Endothelial cell of umbilical vein (primary cell): ENCODE results near the gene REPS1. TPM values are rescaled to one million over a fixed set of nuclear protein-coding genes. Genes with fewer than 3 reads are reported as not detected.

Source experiments
- BruUV-seq: library from RNA; stranded (reverse); fragments of 400-500 nt; replicated peaks from 2 replicates; lab custom pipeline; 2021; lab: Mats Ljungman, UMichigan
- CTCF ChIA-PET: fragments of 300-600, 350-600 bp; sonication (Branson Sonifier 250); formaldehyde crosslinking; loops from one replicate; lab custom pipeline; 2021; ENCODE audit warnings: antibody characterized with exemption, inconsistent platforms; lab: Charles Lee
- POLR2A ChIA-PET: fragments of 300-600, 350-600 bp; sonication (Branson Sonifier 250); formaldehyde crosslinking; loops from one replicate; lab custom pipeline; 2021; ENCODE audit warnings: antibody characterized with exemption, inconsistent platforms; lab: Charles Lee
- DNase-seq: peaks from one replicate; pipeline ENCODE4 v3.0.0-alpha.2; 2011; ENCODE audit warnings: low read depth, low spot score
- FAIRE-seq: peaks from 2 replicates; lab custom pipeline; 2011; peaks lifted over from hg19 to GRCh38; lab: Jason Lieb, UNC
- H2AFZ ChIP-seq: 2 replicates; pipeline ENCODE4 v1.6.0; 2012; ENCODE audit warnings: low read depth, low read length, control low read depth, inconsistent platforms
- H3K27ac ChIP-seq: 2 replicates; pipeline ENCODE4 v1.5.1; 2011; ENCODE audit warnings: low read depth, mild to moderate bottlenecking, control low read depth, low read length, moderate library complexity; ENCODE audit not compliant: insufficient read depth
- H3K27me3 ChIP-seq, 2 experiments: 2 replicates each; pipeline versions ENCODE4 v1.6.0 to v1.6.1; 2011; ENCODE audit warnings: low read length in 2 of 2, mixed read lengths in 1 of 2; ENCODE audit not compliant: control insufficient read depth in 2 of 2, insufficient read depth in 2 of 2
- H3K36me3 ChIP-seq, 2 experiments: 2 replicates in 1 of 2; 3 replicates in 1 of 2; pipeline ENCODE4 v1.5.1; 2011; ENCODE audit warnings: low read length in 2 of 2, mild to moderate bottlenecking in 1 of 2, moderate library complexity in 1 of 2; ENCODE audit not compliant: control insufficient read depth in 2 of 2, insufficient read depth in 2 of 2; ENCODE audit errors: extremely low read depth in 1 of 2
- H3K4me1 ChIP-seq: 3 replicates; pipeline ENCODE4 v1.5.1; 2011; ENCODE audit warnings: mild to moderate bottlenecking, low read length; ENCODE audit not compliant: control insufficient read depth, insufficient read depth; ENCODE audit errors: extremely low read depth
- H3K4me2 ChIP-seq: 2 replicates; pipeline ENCODE4 v1.6.1; 2011; ENCODE audit warnings: low read length, control low read depth, mixed read lengths; ENCODE audit not compliant: insufficient read depth
- H3K4me3 ChIP-seq, 3 experiments: fragments of 200-600 bp in 1 of 3; sonication (generic), shearing (Covaris generic) in 1 of 3; replicated peaks in 1 of 3; 2 replicates each; pipeline ENCODE4 v1.5.1; 2011 to 2016; ENCODE audit warnings: control low read depth in 3 of 3, low read length in 3 of 3, mild to moderate bottlenecking in 2 of 3, inconsistent platforms in 1 of 3, low read depth in 1 of 3, moderate library complexity in 1 of 3; ENCODE audit not compliant: insufficient read depth in 1 of 3
- H3K79me2 ChIP-seq: 2 replicates; pipeline ENCODE4 v1.6.0; 2012; ENCODE audit warnings: low read length, inconsistent platforms; ENCODE audit not compliant: control insufficient read depth, insufficient read depth
- H3K9ac ChIP-seq: replicated peaks from 2 replicates; pipeline ENCODE3; 2011; ENCODE audit warnings: low read length, control low read depth; ENCODE audit not compliant: insufficient read depth; ENCODE audit errors: extremely low read depth
- H3K9me1 ChIP-seq: replicated peaks from 3 replicates; pipeline ENCODE4 v1.6.0; 2011; ENCODE audit warnings: mild to moderate bottlenecking, low read length; ENCODE audit not compliant: control insufficient read depth, insufficient read depth; ENCODE audit errors: extremely low read depth
- H3K9me3 ChIP-seq: replicated peaks from 2 replicates; pipeline ENCODE4 v1.5.1; 2012; ENCODE audit warnings: low read length, inconsistent platforms; ENCODE audit not compliant: control insufficient read depth, insufficient read depth
- H4K20me1 ChIP-seq: replicated peaks from 2 replicates; pipeline ENCODE3; 2011; ENCODE audit warnings: mild to moderate bottlenecking, low read length; ENCODE audit not compliant: control insufficient read depth, insufficient read depth; ENCODE audit errors: extremely low read depth
- EZH2 ChIP-seq: IDR thresholded peaks from 2 replicates; pipeline ENCODE4 v1.6.1; 2012; ENCODE audit warnings: borderline replicate concordance, low read depth, mild to moderate bottlenecking, moderate library complexity, low read length, inconsistent platforms; ENCODE audit not compliant: severe bottlenecking
- FOS ChIP-seq: IDR thresholded peaks from 2 replicates; pipeline ENCODE4 v1.6.1; 2011; ENCODE audit warnings: mild to moderate bottlenecking, low read length, moderate library complexity, borderline replicate concordance; ENCODE audit not compliant: insufficient read depth
- GATA2 ChIP-seq: IDR thresholded peaks from 2 replicates; pipeline ENCODE4 v1.7.0; 2011; ENCODE audit warnings: low read depth, mild to moderate bottlenecking, moderate library complexity, mixed read lengths, low read length; ENCODE audit not compliant: insufficient read length, insufficient read depth
- JUN ChIP-seq: IDR thresholded peaks from 2 replicates; pipeline ENCODE4 v1.6.1; 2011; ENCODE audit warnings: borderline replicate concordance, low read depth; ENCODE audit not compliant: insufficient read length, insufficient read depth
- MYC ChIP-seq: IDR thresholded peaks from one replicate; pipeline ENCODE4 v1.6.1; 2011; ENCODE audit warnings: mild to moderate bottlenecking, low read depth, low read length
- POLR2A ChIP-seq: IDR thresholded peaks from 2 replicates; pipeline ENCODE4 v1.6.1; 2012; ENCODE audit warnings: low read depth, mild to moderate bottlenecking, control low read depth, low read length
- POLR2AphosphoS5 ChIP-seq: IDR thresholded peaks from 2 replicates; pipeline ENCODE4 v1.6.1; 2012; ENCODE audit warnings: low read depth, mild to moderate bottlenecking, control low read depth, low read length, moderate library complexity; ENCODE audit not compliant: insufficient read depth
- dilution Hi-C: fragments of 300-500 bp; cut with MboI; formaldehyde crosslinking; loops from one replicate; pipeline ENCODE4 v1.15.0; 2019; ENCODE audit warnings: low sequenced_read_pairs; ENCODE audit not compliant: extremely low pct_ligation_motif_present
- intact Hi-C: fragments of 100-400 bp; cut with micrococcal nuclease; formaldehyde crosslinking; loops from one replicate; pipeline ENCODE4 v1.10.0; 2022
- polyA plus RNA-seq, 4 experiments: library from polyadenylated mRNA; depleted of rRNA in 3 of 4; stranded (reverse) in 3 of 4; unstranded in 1 of 4; fragments of >200 nt; gene quantifications; 2 replicates each; pipeline versions ENCODE4 v1.2.1 to v1.2.3, GENCODE V29; 2011 to 2012; ENCODE audit warnings: missing spikeins in 1 of 4
- total RNA-seq: library from RNA; stranded (reverse); gene quantifications from 2 replicates; pipeline ENCODE4 v1.2.3, GENCODE V29; 2021
- TF ChIP-seq, protein P1 (sequence below): IDR thresholded peaks from 2 replicates; pipeline ENCODE4 v1.6.1; 2011; ENCODE audit not compliant: insufficient read depth, insufficient read length
- TF ChIP-seq, protein P2 (sequence below), 2 donors: IDR thresholded peaks; 1 replicate in 1 of 2; 2 replicates in 1 of 2; pipeline ENCODE4 v1.5.1; 2011; ENCODE audit warnings: low read length in 2 of 2, mild to moderate bottlenecking in 2 of 2, moderate library complexity in 2 of 2, control low read depth in 1 of 2, inconsistent platforms in 1 of 2, low read depth in 1 of 2; ENCODE audit not compliant: insufficient read depth in 1 of 2; ENCODE audit errors: extremely low read depth in 1 of 2

Gene REPS1
- total and polyA plus RNA-seq, 2 donors (not counting 3 experiments of a cell fraction or from before 2014, with no cell fraction given) = 20.6 to 35.0 TPM

DNA sequence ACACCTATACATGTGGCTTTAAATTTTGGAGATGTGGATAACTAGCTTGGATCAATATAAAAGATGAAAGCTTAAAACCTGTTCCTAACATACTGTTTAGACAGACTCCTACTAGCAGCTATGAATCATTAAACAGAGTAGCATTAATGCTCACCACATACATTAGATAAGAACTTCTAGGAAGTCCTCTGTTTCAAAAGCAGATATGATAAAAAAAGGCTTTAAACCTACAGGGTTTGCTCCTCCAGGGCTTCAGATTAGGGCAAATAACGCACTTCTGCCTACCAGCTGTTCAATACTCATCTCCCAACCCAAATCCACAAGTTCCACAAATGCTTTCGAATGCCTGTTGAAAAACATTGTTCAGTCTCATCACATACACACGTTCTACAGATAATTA lies 1.5 kb downstream of the REPS1 start:
- peak; percentile 54 for DNase-seq
- Histone ChIP-seq H3K36me3 (no peaks in the 10 kb centered on the region), H3K9me3 (no peaks in the 10 kb centered on the region), H3K27me3 (no peaks in the 10 kb centered on the region), H3K9me1 (no peaks in the 10 kb centered on the region), H3K4me1 (peaks cover 12% of the 10 kb centered on the region), H4K20me1 (peaks cover 4% of the 10 kb centered on the region), H2AFZ (no peak overlapping the region), H3K79me2 (peaks cover 60% of the 10 kb centered on the region), H3K4me2 (peak overlapping the region; percentile 90), H3K4me3 (peak overlapping the region in 2 of 3 experiments; percentile 52 to 66), H3K9ac (peak overlapping the region; percentile 92), H3K27ac (no peak overlapping the region)
- intact Hi-C loops = loop anchor here (5.0 kb wide), 3 partner anchors 79 to 574 kb away; no protein-coding TSS in a partner anchor
- BruUV-seq = no TSS peak
- peak; percentile 68 for FAIRE-seq
- CTCF ChIA-PET = interaction anchor here (0.6 to 7.7 kb wide), 10 partner anchors 11 to 378 kb away, joined by 3 to 78 read pairs (median 4); no protein-coding TSS in a partner anchor
- peak; percentile 54 for TF ChIP-seq GATA2
- no peak for TF ChIP-seq POLR2A
- dilution Hi-C loops = no loop called here
- POLR2A ChIA-PET = interaction anchor here (0.7 kb wide), 1 partner anchor 36 kb away, joined by 3 read pairs; no protein-coding TSS in a partner anchor

DNA sequence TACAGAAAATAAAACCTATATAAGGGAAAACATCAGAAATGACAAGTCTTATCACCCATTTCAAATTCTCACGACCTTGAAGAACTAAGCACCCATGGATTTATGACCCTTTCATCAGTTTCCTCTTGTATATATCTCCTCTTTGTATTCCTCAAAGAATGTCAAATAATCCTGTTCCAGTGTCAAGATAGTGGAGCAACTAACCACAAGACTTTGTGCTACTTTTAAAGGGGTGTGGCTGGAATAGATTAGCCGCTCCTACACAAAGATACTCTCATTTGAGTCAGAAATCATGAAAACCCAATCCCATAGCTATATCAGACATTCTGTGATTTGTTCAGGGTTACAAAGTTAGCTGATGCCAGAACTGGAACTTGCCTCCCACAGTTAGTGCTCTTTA lies 6.6 kb downstream of the REPS1 start:
- Histone ChIP-seq H3K4me3 (no peak overlapping the region), H3K79me2 (peaks cover 90% of the 10 kb centered on the region), H3K27ac (no peak overlapping the region), H3K36me3 (no peaks in the 10 kb centered on the region), H3K4me2 (no peak overlapping the region), H3K27me3 (no peaks in the 10 kb centered on the region), H3K9me1 (no peaks in the 10 kb centered on the region), H4K20me1 (peaks cover 6% of the 10 kb centered on the region), H3K4me1 (peaks cover 4% of the 10 kb centered on the region), H3K9ac (no peak overlapping the region), H3K9me3 (no peaks in the 10 kb centered on the region), H2AFZ (no peak overlapping the region)
- no TSS peak for BruUV-seq
- DNase-seq = no peak
- ChIA-PET CTCF (interaction anchor here (1.0 to 1.4 kb wide), 2 partner anchors 10 to 40 kb away, joined by 3 to 6 read pairs; no protein-coding TSS in a partner anchor), POLR2A (no interaction called here)
- no peak for FAIRE-seq
- no peak for TF ChIP-seq POLR2AphosphoS5
- TF ChIP-seq, protein P1, sequence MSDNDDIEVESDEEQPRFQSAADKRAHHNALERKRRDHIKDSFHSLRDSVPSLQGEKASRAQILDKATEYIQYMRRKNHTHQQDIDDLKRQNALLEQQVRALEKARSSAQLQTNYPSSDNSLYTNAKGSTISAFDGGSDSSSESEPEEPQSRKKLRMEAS = no peak
- TF ChIP-seq JUN = no peak
- no peak for TF ChIP-seq MYC
- no peak for TF ChIP-seq FOS
- no peak for TF ChIP-seq GATA2
- TF ChIP-seq EZH2 = no peak
- TF ChIP-seq POLR2A = no peak
- TF ChIP-seq, protein P2, sequence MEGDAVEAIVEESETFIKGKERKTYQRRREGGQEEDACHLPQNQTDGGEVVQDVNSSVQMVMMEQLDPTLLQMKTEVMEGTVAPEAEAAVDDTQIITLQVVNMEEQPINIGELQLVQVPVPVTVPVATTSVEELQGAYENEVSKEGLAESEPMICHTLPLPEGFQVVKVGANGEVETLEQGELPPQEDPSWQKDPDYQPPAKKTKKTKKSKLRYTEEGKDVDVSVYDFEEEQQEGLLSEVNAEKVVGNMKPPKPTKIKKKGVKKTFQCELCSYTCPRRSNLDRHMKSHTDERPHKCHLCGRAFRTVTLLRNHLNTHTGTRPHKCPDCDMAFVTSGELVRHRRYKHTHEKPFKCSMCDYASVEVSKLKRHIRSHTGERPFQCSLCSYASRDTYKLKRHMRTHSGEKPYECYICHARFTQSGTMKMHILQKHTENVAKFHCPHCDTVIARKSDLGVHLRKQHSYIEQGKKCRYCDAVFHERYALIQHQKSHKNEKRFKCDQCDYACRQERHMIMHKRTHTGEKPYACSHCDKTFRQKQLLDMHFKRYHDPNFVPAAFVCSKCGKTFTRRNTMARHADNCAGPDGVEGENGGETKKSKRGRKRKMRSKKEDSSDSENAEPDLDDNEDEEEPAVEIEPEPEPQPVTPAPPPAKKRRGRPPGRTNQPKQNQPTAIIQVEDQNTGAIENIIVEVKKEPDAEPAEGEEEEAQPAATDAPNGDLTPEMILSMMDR (IDR thresholded peaks at IDR 0.05; ENCODE audit: extremely low read depth in 1 of 2, insufficient read depth in 1 of 2, low read depth in 1 of 2, low read length in 2 of 2) = no peak
- intact Hi-C loops = no loop called here
- dilution Hi-C loops = no loop called here
